Measurements from ENCODE around the gene ARPC1A. TPM values are rescaled to one million over a fixed set of nuclear protein-coding genes. Genes with fewer than 3 reads are reported as not detected.
"Not testable (repeated sequence)": the region's sequence is repeated elsewhere in the genome, so short reads cannot be mapped to it uniquely, and the experiment has no call there.

ARPC1A gene
- total and polyA plus RNA-seq, 2 donors (not counting 1 experiment from before 2014, with no cell fraction given): 184 to 226 TPM

GRCh38 chr7:99386584-99387238 is 61.0 kb downstream of the ARPC1A start:
- DNase-seq (ENCODE audit: low read depth in 2 of 2): peak in 1 of 2 donors; percentile 51
- Histone ChIP-seq H3K36me3 (ENCODE audit: control insufficient read depth, insufficient read depth, low read length) (peaks cover 39% of the 10 kb centered on the region), H3K9ac (ENCODE audit: insufficient read depth, low read length) (no peak overlapping the region), H3K79me2 (ENCODE audit: control insufficient read depth, insufficient read depth, low read length) (peaks cover 25% of the 10 kb centered on the region), H3K4me1 (ENCODE audit: control insufficient read depth, extremely low read depth, insufficient read depth, low read length) (no peaks in the 10 kb centered on the region), H4K20me1 (ENCODE audit: control insufficient read depth, extremely low read depth, insufficient read depth, low read length) (no peaks in the 10 kb centered on the region), H3K4me3 (replicated peaks in 1 of 4; ENCODE audit: control extremely low read depth in 1 of 4, insufficient read depth in 1 of 4, low read depth in 3 of 4, low read length in 4 of 4) (no peak overlapping the region), H3K27me3 (ENCODE audit: control insufficient read depth, insufficient read depth, low read length) (no peaks in the 10 kb centered on the region), H3K9me3 (ENCODE audit: control insufficient read depth, insufficient read depth, low read depth, low read length) (no peaks in the 10 kb centered on the region), H2AFZ (ENCODE audit: low read length) (no peak overlapping the region), H3K27ac (ENCODE audit: insufficient read depth, low read length) (no peak overlapping the region), H3K4me2 (ENCODE audit: extremely low read depth, insufficient read depth, low read length) (no peak overlapping the region)
- TF ChIP-seq EZH2 (IDR thresholded peaks at IDR 0.05; ENCODE audit: low read length, missing control alignments) (no peak), CTCF (conservative IDR thresholded peaks at IDR 0.05 in 1 of 2, IDR thresholded peaks at IDR 0.05 in 1 of 2; ENCODE audit: low read depth in 1 of 2, low read length in 2 of 2) (peak; percentile 8 to 37)

GRCh38 chr7:99387239-99387635 is 61.5 kb downstream of the ARPC1A start:
- H4K20me1 ChIP-seq (ENCODE audit: control insufficient read depth, extremely low read depth, insufficient read depth, low read length): not testable (repeated sequence)
- H3K79me2 ChIP-seq (ENCODE audit: control insufficient read depth, insufficient read depth, low read length): peaks cover 20% of the 10 kb centered on the region

GRCh38 chr7:99387912-99388311 is 62.2 kb downstream of the ARPC1A start:
- TF ChIP-seq CTCF (conservative IDR thresholded peaks at IDR 0.05 in 1 of 2, IDR thresholded peaks at IDR 0.05 in 1 of 2; ENCODE audit: low read depth in 1 of 2, low read length in 2 of 2) (no peak), EZH2 (IDR thresholded peaks at IDR 0.05; ENCODE audit: low read length, missing control alignments) (no peak)
- Histone ChIP-seq H3K36me3 (ENCODE audit: control insufficient read depth, insufficient read depth, low read length) (peaks cover 46% of the 10 kb centered on the region), H3K4me2 (ENCODE audit: extremely low read depth, insufficient read depth, low read length) (no peak overlapping the region), H3K9ac (ENCODE audit: insufficient read depth, low read length) (no peak overlapping the region), H3K27me3 (ENCODE audit: control insufficient read depth, insufficient read depth, low read length) (no peaks in the 10 kb centered on the region), H3K27ac (ENCODE audit: insufficient read depth, low read length) (no peak overlapping the region), H2AFZ (ENCODE audit: low read length) (no peak overlapping the region), H3K4me1 (ENCODE audit: control insufficient read depth, extremely low read depth, insufficient read depth, low read length) (peaks cover 5% of the 10 kb centered on the region), H3K79me2 (ENCODE audit: control insufficient read depth, insufficient read depth, low read length) (peaks cover 17% of the 10 kb centered on the region), H4K20me1 (ENCODE audit: control insufficient read depth, extremely low read depth, insufficient read depth, low read length) (no peaks in the 10 kb centered on the region), H3K9me3 (ENCODE audit: control insufficient read depth, insufficient read depth, low read depth, low read length) (no peaks in the 10 kb centered on the region), H3K4me3 (replicated peaks in 1 of 4; ENCODE audit: control extremely low read depth in 1 of 4, insufficient read depth in 1 of 4, low read depth in 3 of 4, low read length in 4 of 4) (no peak overlapping the region)
- DNase-seq (ENCODE audit: low read depth in 2 of 2): no peak

More at GRCh38 chr7:99387239-99387635, 61.5 kb downstream of the ARPC1A start:
- not testable (repeated sequence) for H3K9me3 ChIP-seq (ENCODE audit: control insufficient read depth, insufficient read depth, low read depth, low read length); H3K4me2 ChIP-seq (ENCODE audit: extremely low read depth, insufficient read depth, low read length); H3K4me1 ChIP-seq (ENCODE audit: control insufficient read depth, extremely low read depth, insufficient read depth, low read length); H3K27ac ChIP-seq (ENCODE audit: insufficient read depth, low read length); H3K27me3 ChIP-seq (ENCODE audit: control insufficient read depth, insufficient read depth, low read length); H3K4me3 ChIP-seq (replicated peaks in 1 of 4; ENCODE audit: control extremely low read depth in 1 of 4, insufficient read depth in 1 of 4, low read depth in 3 of 4, low read length in 4 of 4); DNase-seq (ENCODE audit: low read depth in 2 of 2); H3K9ac ChIP-seq (ENCODE audit: insufficient read depth, low read length); H2AFZ ChIP-seq (ENCODE audit: low read length)
- peaks cover 42% of the 10 kb centered on the region for H3K36me3 ChIP-seq (ENCODE audit: control insufficient read depth, insufficient read depth, low read length)

Data from fibroblast of lung (primary cell).